Choroid plexus epithelial cell (primary cell): ENCODE data around the gene COMP.

Experiments
- DNase-seq: peaks from one replicate; pipeline ENCODE4 v3.0.0-alpha.2; 2010; ENCODE audit warnings: low read depth
- H3K4me3 ChIP-seq: 2 replicates; pipeline ENCODE4 v1.5.1; 2011; ENCODE audit warnings: low read depth, mild to moderate bottlenecking, control low read depth, low read length, moderate library complexity
- TF ChIP-seq, protein P1 (sequence below): conservative IDR thresholded peaks from 2 replicates; pipeline ENCODE4 v1.5.1; 2011; ENCODE audit warnings: low read depth, mild to moderate bottlenecking, control low read depth, inconsistent platforms, low read length, moderate library complexity

The COMP gene

DNA sequence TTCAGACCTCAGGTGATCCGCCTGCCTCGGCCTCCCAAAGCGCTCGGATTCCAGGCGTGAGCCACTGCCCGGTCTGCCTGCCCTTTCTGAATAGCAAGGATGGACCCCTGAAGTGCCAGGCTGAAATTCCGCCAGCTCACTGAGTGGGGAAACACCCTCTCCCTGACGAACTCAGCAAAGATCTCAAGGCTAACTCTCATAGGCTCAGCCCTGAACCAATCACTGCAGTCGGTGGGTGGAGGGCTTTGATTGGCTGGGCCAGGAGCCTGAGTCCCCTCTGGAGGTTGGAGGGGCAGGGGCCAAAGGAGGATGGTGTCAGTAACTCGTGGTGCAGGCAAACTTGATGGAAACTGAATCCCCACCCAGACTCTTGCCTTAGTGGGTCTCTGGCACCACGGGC lies 11.2 kb upstream of the COMP start:
- TF ChIP-seq, protein P1, sequence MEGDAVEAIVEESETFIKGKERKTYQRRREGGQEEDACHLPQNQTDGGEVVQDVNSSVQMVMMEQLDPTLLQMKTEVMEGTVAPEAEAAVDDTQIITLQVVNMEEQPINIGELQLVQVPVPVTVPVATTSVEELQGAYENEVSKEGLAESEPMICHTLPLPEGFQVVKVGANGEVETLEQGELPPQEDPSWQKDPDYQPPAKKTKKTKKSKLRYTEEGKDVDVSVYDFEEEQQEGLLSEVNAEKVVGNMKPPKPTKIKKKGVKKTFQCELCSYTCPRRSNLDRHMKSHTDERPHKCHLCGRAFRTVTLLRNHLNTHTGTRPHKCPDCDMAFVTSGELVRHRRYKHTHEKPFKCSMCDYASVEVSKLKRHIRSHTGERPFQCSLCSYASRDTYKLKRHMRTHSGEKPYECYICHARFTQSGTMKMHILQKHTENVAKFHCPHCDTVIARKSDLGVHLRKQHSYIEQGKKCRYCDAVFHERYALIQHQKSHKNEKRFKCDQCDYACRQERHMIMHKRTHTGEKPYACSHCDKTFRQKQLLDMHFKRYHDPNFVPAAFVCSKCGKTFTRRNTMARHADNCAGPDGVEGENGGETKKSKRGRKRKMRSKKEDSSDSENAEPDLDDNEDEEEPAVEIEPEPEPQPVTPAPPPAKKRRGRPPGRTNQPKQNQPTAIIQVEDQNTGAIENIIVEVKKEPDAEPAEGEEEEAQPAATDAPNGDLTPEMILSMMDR, result no peak
- DNase-seq, result no peak
- no peak overlapping the region for H3K4me3 ChIP-seq

DNA sequence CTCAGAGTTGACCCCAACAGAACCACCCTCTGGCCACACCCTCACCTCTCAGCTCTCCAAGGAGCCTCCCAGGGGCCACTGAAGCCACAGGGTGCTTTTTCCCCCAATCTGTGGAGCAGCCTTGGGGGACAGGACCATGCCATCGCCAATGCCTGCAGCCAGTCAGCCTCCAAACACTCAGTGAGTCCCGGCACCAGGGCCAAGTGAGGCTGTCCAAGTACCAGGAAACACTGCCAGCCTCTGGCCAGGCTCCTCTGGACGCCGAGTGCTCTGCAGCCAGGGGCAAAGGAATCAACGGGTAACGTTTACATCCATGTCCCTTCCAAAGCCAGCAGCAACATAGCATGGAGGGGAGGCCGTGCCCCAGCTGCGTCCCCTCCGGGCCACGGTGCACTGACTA lies 9.5 kb upstream of the COMP start:
- H3K4me3 ChIP-seq, result no peak overlapping the region
- TF ChIP-seq, protein P1, result no peak
- DNase-seq, result no peak

DNA sequence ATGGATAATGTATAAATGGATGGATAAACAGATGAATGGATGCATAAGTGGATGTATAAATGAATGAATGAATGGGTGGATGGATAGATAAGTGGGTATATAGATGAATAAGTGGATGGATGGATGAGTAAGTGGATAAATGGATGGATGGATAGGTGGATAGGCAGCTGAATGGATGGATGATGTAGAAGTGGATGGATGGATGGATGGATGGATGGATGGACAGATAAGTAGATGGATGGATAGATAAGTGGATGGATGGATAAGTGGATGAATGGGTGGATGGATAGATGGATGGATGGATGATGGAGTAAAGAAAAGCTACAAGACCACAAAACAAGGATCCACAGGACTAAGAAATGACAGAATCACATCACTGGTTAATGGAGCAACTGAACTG lies 9.0 kb upstream of the COMP start:
- no peak for DNase-seq
- H3K4me3 ChIP-seq, result no peak overlapping the region
- TF ChIP-seq, protein P1, result no peak

DNA sequence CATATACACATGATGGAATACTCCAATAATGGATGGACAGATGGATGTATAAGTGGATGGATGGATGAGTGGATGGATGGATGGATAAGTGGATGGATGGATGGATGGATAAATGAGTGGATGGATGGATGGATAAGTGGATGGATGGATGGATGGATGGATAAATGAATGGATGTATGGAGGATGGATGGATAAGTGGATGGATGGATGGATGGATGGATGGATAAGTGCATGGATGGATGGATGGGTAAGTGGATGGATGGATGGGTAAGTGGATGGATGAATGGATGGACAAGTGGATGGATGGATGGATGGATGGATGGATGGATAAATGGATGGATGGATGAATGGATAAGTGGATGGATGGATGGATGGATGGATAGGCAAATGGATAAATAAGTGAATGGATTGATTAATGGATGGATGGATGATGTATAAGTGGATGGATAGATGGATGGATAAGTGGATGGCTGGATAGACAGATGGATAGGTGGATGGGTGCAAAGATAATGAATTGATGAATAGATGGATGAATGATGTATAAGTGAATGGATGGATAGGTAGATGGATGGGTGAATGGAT lies 8.4 kb upstream of the COMP start:
- TF ChIP-seq, protein P1, result no peak
- no peak overlapping the region for H3K4me3 ChIP-seq
- no peak for DNase-seq

DNA sequence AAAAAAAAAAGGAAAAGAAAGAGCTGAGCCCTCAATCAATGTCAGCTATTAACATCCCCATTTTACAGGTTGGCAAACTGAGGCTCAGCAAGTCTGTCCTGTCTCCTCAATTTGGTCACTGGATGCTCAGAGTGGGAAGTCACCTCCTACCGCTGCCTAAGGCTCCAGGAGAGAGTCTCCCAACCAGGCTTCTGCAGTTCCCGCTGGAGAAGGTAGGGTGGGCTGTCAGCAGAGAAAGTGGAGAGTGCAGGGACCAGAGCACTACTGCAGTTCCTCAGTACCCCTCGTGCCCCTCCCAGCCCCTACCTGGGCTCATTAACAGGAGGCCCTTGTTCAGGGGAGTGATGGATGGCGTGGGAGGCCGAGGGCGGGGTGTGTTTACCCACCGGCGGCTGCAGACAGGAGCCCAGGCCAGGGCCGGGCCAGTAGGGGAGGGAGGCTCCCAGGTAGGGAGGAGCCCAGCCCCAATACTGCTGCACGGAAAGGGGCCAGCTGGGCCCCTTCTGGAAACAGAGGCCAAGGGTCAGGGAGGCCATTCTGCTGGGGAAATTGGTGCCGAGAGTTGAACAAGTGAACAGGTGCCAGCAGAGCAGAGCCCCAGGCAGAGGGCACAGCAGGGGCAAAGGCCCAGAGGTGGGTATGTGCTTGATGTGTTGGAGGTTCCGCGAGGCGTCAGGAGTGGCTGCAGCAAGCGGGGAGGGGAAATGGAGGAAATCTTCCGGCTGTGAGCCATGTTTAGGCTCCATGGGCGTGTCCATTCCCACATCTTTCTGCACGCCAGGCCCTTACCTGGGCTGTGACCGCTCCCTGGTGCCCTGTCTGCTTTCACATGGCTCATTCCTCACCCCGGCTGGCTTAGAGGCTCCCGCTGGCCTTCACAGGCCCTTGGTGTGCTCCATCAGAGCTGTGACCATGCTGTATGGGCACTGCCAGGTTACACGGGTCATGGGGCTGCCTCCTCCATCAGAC lies 7.6 kb upstream of the COMP start:
- no peak for DNase-seq
- H3K4me3 ChIP-seq, result no peak overlapping the region
- TF ChIP-seq, protein P1, result peak; percentile 47

DNA sequence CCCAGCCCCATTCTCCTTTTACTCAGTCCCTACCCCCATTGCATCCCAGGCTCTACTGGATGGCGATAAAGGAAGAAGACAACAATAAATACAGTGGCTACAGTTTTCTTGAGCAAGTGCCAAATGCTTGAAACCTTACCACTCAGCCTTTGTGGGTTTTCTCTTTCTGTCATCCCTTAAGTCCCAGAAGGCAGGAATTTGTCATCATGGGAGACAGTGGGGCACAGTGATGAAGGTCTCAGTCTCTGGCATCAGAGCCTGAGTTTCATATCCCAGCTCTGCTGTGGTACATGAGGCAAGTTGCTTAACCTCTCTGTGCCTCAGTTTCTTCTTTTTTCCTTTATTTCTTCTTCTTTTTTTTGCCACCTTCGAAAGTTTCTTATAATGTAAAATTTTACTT lies 5.1 kb upstream of the COMP start:
- DNase-seq, result no peak
- TF ChIP-seq, protein P1, result no peak
- H3K4me3 ChIP-seq, result no peak overlapping the region
